Motor neuron (in vitro differentiated cells): ENCODE measurements around the gene CNNM4. TPM values are rescaled to one million over a fixed set of nuclear protein-coding genes. Genes with fewer than 3 reads are reported as not detected.

Experiments used
- ATAC-seq, 8 experiments: fragments of 200-7000 bp; cut with Tn5 transposase; replicated peaks in 6 of 8; 2 replicates each; pipeline ENCODE4 v1.8.0; 2021; ENCODE audit warnings: mild to moderate bottlenecking in 8 of 8, moderate library complexity in 8 of 8
- H3K27ac ChIP-seq, 2 donors: fragments of 250-450 bp; sonication (Bioruptor Pico); 2 replicates each; pipeline ENCODE4 v1.9.0; 2021; ENCODE audit warnings: antibody characterized with exemption in 2 of 2, mild to moderate bottlenecking in 2 of 2, moderate library complexity in 1 of 2
- H3K4me1 ChIP-seq, 2 donors: fragments of 250-450 bp; sonication (Bioruptor Pico); replicated peaks in 1 of 2; 2 replicates each; pipeline ENCODE4 v1.6.1; 2021; ENCODE audit warnings: antibody characterized with exemption in 2 of 2, mild to moderate bottlenecking in 2 of 2, moderate library complexity in 1 of 2
- H3K4me3 ChIP-seq, 5 donors: fragments of 250-450 bp; sonication (Bioruptor Pico); 2 replicates each; pipeline ENCODE4 v1.9.0; 2021; ENCODE audit warnings: antibody characterized with exemption in 5 of 5, mild to moderate bottlenecking in 5 of 5, moderate library complexity in 4 of 5
- WGBS, 10 experiments: fragments of 450-650 bp; shearing (Covaris generic); methylation state at CpG; one replicate each; pipeline ENCODE4 v1.0.0; 2022; 5-methylcytosine and 5-hydroxymethylcytosine counted together
- in situ Hi-C, 9 experiments: fragments of 400-800 bp; cut with MboI; loops; one replicate each; pipeline ENCODE4 v1.15.0; 2021; ENCODE audit warnings: low sequenced_read_pairs in 9 of 9, low pct_unique_long_range_greater_than_20kb in 2 of 9; ENCODE audit not compliant: unreplicated experiment in 9 of 9
- total RNA-seq, 8 experiments: library from RNA; unstranded; fragments of 300-600 nt; gene quantifications; 2 replicates each; pipeline versions ENCODE4 v1.2.3 to v1.2.4, GENCODE V29; 2022

CNNM4 gene
- total RNA-seq: 10 to 100 TPM in 1 of 8 experiments, 1 to 10 TPM in 7; 2.0 to 15.7 (median 6.1) TPM

DNA sequence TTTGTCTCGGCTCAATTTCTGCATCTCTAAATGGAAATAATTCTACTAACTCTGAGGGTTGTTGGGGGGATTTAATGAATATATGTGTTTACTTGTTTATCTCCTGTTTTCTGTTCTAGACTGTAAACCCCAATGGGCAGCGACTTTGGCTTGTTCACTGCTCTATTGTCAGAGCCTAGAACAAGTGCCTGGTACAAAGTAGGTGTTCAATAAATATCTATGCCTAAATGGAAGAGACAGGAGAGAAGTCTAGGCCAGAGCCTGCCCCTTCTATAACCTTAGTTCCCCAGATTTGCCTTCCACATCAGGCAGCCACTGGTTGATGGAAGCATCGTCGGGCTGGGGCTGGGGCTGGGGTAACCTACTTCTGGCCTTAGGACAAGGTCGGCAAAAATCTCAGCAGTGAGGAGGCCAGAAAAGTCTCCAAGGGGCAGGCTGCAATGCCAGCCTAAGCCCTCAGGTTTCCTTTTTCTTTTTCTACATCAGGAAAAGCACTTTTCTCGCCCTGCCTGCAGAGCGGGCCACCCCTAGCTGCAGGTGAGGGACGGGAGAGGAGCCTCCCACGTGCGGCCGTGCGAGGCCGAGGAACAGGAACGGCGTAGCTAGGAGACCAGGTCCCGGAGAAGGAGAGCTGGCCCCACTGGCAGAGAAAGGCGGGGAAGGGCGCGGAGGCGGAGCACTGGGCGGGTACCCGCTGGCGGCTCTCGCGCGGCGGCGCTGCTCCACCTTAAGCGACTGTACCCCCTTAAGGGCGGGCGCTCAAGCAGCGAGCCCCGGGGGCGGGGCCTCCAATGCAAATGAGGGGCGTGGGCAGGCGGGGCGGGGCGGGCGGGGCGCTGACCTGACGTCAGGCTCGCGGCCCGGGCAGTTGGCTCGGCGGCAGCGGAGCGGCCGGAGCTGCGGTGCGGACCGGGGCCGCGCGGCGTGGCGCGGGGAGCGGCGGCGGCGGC, at the start of gene CNNM4:
Gene CNNM4, plus strand, starts transcription at position 867 of the 950 bp plus-strand sequence. CDS start 98 bp downstream, outside the sequence.
- Histone ChIP-seq H3K27ac (peak within 1 kb of the TSS; percentile 52 to 53), H3K4me1 (peaks cover 28 to 32% of the 10 kb centered on the region in 2 donors), H3K4me3 (peak within 1 kb of the TSS; percentile 48 to 76 (median 55))
- in situ Hi-C loops: no loop called here
- ATAC-seq: peak; percentile 83 to 92 (median 90)
- 19 to 100% (median 70%) methylated on average over 1 to 11 of the region's 62 CpGs for WGBS, 10 experiments

DNA sequence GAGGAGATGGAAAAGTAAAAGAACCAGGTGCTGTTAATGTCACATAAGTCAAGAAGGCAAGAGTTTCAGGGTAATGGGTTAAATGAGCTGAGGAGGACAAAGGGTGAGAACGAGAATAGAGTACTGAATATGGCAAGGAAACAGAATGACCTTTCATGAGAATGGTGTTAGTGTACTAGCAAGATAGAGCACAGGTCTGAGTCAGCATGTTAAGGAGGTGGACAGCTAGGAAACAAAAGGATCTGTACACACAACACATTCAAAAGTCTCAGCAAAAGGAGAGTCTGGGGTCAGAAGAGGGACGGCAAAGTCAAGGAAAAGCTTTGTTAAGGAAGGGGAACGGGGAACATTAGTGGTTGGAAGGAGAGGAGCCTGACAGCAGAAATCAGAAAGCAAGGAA, 49.7 kb upstream of the CNNM4 start:
- 40 to 100% (median 74%) methylated on average over 1 to 3 of the region's 3 CpGs; no CpG with 5 or more reads in 1 of the 10 experiments for WGBS, 10 experiments
- ATAC-seq: no peak
- in situ Hi-C loops: no loop called here
- no peak overlapping the region for H3K4me3 ChIP-seq
- H3K27ac ChIP-seq: no peak overlapping the region
- no peaks in the 10 kb centered on the region for H3K4me1 ChIP-seq

DNA sequence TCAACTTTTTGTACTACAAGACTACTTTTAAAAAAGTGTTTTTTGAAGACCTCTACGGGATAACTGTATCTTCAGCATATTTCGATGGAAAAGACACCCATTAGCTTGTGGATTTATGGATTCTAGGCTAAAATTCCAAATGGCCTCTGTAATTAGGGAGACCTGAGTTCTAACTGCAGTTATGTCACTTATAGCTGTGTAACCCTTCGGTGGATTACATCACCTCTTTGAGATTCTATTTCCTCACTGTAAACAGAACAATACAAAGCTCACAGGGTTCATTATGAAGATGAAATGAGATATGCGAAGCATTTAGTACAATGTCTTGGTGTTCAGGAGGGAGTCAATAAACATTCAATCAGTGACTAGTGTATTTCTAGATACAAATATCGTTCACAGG, 45.0 kb upstream of the CNNM4 start:
- H3K27ac ChIP-seq: no peak overlapping the region
- ATAC-seq: peak in 3 of 8 experiments; percentile 29 to 65 (median 53)
- in situ Hi-C loops: no loop called here

DNA sequence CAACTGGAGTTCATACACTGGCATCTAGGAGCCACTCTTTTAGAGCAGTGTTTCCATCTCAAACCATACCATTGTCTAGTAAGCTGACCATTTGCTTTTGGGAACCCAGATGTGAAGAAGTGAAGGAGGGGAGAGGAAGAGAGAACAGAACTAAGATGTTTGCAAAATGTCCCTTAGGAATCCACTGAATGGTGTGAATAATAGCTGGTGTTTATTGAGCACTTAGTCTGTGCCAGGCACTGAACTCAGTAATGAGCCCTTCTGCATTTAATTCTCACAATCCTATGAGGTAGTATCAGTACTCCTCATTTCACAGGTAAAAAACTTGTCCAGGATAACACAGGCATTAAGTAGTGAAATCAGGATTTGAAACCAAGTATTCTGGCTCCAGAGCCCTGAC, 44.3 kb upstream of the CNNM4 start:
- Histone ChIP-seq H3K4me1 (no peaks in the 10 kb centered on the region), H3K4me3 (no peak overlapping the region), H3K27ac (no peak overlapping the region)
- ATAC-seq: no peak
- in situ Hi-C loops: no loop called here

More for the DNA sequence above, 45.0 kb upstream of the CNNM4 start:
- Histone ChIP-seq H3K4me3 (no peak overlapping the region), H3K4me1 (no peaks in the 10 kb centered on the region)
- 80 to 100% (median 97%) methylated on average over 1 to 5 of the region's 5 CpGs for WGBS, 10 experiments

DNA sequence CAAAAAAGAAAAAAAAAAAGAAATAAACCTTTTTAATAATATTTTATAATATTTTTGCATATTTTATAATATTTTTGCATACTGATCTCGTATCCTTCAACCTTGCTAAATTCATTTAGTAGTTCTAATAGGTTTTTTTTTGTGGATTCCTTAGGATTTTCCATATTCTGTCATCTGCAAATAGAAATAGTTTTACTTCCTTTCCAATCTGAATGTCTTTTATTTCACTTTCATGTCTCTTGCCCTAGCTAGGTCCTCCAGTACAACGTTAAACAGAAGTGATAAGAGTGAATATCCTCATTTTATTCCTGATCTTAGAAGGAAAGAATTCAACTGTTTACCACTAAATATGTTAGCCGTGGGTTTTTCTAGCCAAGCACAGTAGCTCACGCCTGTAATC, 34.6 kb upstream of the CNNM4 start:
- 77 to 100% (median 94%) methylated on average over 1 to 4 of the region's 4 CpGs for WGBS, 10 experiments
- H3K4me1 ChIP-seq: no peaks in the 10 kb centered on the region
- in situ Hi-C loops: no loop called here
- no peak overlapping the region for H3K4me3 ChIP-seq
- ATAC-seq: no peak
- no peak overlapping the region for H3K27ac ChIP-seq

DNA sequence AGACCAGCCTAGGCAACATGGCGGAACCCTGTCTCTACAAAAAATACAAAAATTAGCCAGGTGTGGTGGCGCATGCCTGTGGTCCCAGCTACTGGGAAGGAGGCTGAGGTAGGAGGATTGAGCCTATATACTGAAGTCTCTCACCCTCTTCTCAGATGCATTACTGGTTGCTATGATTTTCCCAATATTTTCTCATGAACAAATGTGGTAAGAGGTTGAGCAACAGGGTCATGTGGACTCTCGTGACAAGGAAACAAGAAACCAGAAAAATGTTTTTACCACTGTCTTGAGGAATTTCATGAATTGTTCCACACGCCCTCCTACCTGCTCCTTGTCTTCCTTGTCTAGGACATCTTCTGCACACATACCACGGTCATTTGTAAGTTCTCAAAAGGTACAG, 33.3 kb upstream of the CNNM4 start:
- no peaks in the 10 kb centered on the region for H3K4me1 ChIP-seq

DNA sequence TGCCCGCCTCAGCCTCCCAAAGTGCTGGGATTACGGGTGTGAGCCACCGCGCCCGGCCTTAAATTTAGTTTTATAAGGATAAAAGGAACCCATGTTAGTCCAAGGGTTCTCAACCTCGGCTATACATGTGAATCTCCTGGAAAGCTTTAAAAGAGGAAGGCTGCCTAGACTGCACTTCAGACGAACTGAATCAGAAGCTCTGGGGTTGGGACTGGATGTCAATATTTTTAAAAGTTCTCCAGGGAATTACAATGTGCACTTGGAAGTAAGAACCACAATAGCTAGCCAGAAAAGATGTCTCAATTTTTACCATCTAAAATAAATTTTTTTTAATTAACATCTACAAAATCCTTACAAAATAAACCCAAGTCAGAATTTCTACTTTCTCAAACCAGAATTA, 31.0 kb upstream of the CNNM4 start:
- Histone ChIP-seq H3K4me1 (no peaks in the 10 kb centered on the region), H3K27ac (no peak overlapping the region), H3K4me3 (no peak overlapping the region)
- in situ Hi-C loops: no loop called here
- WGBS, 10 experiments: 20 to 100% (median 88%) methylated on average over 1 to 6 of the region's 7 CpGs; no CpG with 5 or more reads in 2 of the 10 experiments
- no peak for ATAC-seq

More for the DNA sequence above, 33.3 kb upstream of the CNNM4 start:
- no peak overlapping the region for H3K27ac ChIP-seq
- WGBS, 10 experiments: 91 to 100% (median 100%) methylated on average over 1 to 5 of the region's 5 CpGs; no CpG with 5 or more reads in 1 of the 10 experiments
- ATAC-seq: no peak
- no peak overlapping the region for H3K4me3 ChIP-seq
- in situ Hi-C loops: no loop called here

DNA sequence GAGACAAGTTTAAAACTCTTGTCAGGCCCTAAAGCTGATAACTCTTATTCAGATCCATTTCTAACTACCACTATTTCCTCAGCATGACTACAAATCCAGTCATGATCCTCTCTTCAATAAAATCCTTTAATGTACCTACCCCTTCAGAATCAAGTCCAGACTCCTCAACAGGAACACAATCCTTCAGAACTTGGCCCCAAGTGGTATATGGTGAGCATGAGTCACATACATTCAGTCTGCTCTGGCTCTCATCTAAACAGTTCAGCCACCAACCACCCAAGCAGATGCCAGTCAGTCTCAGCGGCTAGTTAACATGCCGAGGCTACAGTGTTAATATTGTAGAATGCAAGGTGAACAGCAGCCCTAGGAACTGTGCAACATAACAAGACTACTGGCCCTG, 30.5 kb upstream of the CNNM4 start:
- H3K4me3 ChIP-seq: no peak overlapping the region
- 56 to 100% (median 80%) methylated on average over 2 of the region's 2 CpGs; no CpG with 5 or more reads in 6 of the 10 experiments for WGBS, 10 experiments
- H3K4me1 ChIP-seq: no peaks in the 10 kb centered on the region
- no peak for ATAC-seq
- no peak overlapping the region for H3K27ac ChIP-seq
- in situ Hi-C loops: no loop called here

DNA sequence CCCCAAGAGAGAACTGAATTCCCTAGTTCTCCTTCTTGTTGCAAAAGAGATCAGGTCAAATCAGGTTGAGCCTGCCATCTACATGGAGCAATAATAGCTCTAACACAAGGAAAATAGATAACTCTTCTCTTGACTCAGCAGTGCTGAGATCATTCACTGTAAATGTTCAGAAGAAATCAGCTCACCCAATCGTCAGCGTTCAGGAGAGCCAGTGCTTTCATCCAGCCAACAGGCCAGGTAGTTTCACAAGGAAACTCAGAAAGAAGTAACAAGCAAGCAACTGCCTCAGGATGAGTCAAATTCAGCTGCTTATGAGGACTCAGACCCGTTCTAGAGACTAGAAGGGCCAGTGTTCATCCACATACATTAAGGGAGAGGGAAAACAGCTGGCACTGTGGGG, 26.8 kb upstream of the CNNM4 start:
- in situ Hi-C loops: no loop called here
- Histone ChIP-seq H3K4me3 (no peak overlapping the region), H3K4me1 (peaks cover 3 to 7% of the 10 kb centered on the region in 2 donors), H3K27ac (no peak overlapping the region)
- WGBS, 10 experiments: 69 to 100% (median 96%) methylated on average over 2 to 3 of the region's 3 CpGs; no CpG with 5 or more reads in 5 of the 10 experiments
- peak in 3 of 8 experiments; percentile 21 to 91 (median 38) for ATAC-seq

DNA sequence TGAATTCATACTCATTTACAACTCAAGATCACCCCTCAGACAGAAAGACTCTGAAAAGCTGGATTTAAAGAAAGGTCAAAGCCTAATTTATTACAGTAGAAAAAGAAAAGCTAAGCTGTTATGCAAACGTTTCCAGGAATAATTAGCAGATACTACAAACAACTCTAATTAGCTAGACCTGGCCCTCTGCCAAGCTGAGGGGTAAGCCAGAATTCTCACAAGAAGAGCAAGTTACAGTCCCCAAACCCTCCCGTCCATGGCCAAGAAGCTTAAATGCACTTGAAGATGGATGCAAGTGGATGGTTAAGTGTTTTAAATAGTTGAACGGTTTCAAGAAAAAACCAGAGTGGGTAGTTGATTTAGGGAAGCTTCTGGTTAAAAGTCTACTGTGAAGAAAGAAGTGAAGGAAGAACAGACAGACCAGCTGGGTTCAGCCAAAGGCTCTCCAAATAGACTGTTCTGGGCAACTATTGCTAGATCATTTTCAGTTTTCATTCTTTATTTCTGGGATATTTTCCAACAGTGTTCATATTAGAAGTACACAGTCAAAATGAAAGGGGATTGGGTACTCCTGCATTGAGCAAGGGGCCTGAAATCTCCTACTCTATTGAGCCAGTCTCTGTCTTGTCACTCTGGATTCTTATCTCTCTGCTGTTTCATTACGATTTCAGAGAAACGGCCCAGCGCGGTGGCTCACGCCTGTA, 25.7 kb upstream of the CNNM4 start:
- Histone ChIP-seq H3K4me3 (no peak overlapping the region), H3K4me1 (peaks cover 7 to 10% of the 10 kb centered on the region in 2 donors), H3K27ac (no peak overlapping the region)
- 20 to 100% (median 60%) methylated on average over 1 to 7 of the region's 8 CpGs for WGBS, 10 experiments
- no peak for ATAC-seq
- in situ Hi-C loops: no loop called here

DNA sequence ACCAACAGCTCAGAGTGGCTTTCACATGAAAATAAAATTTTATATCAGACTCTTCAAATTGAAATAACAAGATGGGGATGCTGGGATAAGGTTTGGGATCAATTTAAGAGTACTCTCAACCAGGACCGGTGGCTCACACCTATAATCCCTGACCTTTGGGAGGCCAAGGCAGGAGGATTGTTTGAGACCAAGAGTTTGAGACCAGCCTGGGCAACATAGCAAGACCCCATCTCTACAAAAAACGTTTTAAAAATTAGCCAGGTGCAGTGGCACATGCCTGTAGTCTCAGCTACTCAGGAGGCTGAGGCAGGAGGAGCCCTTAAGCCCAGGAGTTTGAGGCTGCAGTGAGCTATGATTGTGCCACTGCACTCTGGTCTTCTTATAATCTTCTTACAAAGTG, 23.5 kb upstream of the CNNM4 start:
- Histone ChIP-seq H3K4me3 (no peak overlapping the region), H3K4me1 (peaks cover 7 to 10% of the 10 kb centered on the region in 2 donors), H3K27ac (no peak overlapping the region)
- 0 to 100% (median 65%) methylated on average over 1 to 2 of the region's 2 CpGs; no CpG with 5 or more reads in 2 of the 10 experiments for WGBS, 10 experiments
- in situ Hi-C loops: no loop called here
- no peak for ATAC-seq

DNA sequence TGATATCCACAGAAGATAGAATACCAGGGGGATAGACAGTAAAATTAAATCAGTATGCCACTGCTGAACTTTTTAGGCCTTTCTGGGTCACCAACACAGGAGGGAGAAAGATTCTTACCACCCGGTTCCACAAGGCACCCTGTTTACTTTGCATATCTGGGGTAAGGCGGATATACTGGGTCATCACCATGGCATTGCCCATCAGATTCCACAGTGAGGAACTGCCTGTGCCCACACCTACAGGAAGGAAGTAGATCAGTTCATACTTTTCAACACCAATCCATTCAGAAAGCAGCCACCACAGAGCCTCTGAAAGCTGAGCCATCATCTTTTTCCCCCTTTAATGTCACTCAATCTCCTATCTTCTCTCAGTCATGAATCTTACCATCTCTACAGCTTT, 22.9 kb upstream of the CNNM4 start:
- Histone ChIP-seq H3K4me1 (peaks cover 7 to 10% of the 10 kb centered on the region in 2 donors), H3K27ac (no peak overlapping the region), H3K4me3 (no peak overlapping the region)
- WGBS, 10 experiments: 71 to 100% (median 100%) methylated on average over 1 to 2 of the region's 2 CpGs; no CpG with 5 or more reads in 7 of the 10 experiments
- ATAC-seq: no peak
- in situ Hi-C loops: no loop called here

DNA sequence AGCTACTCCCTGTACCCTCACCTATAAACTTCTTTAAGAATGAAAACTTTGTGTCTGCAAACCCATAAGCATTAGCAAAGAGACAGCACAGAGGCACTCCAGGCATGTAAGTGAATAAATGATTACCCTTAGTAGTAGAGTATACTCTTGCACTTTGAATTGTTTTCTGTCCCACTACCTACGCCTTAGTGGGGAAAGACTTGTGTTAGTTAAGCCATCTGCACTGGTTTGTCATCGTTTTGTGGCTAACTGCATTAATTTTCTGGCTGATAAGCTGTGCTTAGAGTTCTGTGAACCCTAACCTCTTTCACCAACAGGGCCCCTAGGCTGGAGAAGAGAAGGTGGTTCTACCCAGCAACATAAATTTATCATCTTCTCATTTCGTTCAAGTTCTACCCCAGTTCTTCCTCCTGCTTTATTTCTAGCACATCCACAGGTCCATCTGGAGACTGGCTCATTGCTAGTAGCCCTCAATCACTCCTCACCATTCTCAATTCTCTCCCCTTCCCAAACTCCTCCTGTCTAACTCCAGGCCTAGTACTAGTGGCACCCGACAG, 21.5 kb upstream of the CNNM4 start:
- Histone ChIP-seq H3K27ac (peak overlapping the region; percentile 91 to 96), H3K4me3 (peak overlapping the region; percentile 59 to 98 (median 78)), H3K4me1 (peaks cover 7 to 10% of the 10 kb centered on the region in 2 donors)
- no peak for ATAC-seq
- in situ Hi-C loops: no loop called here
- WGBS, 10 experiments: 0 to 53% (median 25%) methylated on average over 1 to 4 of the region's 4 CpGs; no CpG with 5 or more reads in 4 of the 10 experiments
